ENCODE data around the gene DIO1.

- TF ChIP-seq CTCF (IDR thresholded peaks at IDR 0.05): no peak
- no peak for TF ChIP-seq POLR2AphosphoS5 (IDR thresholded peaks at IDR 0.05)
- TF ChIP-seq POLR2A (IDR thresholded peaks at IDR 0.05): no peak
- no peak for TF ChIP-seq EP300 (IDR thresholded peaks at IDR 0.05)
These were observed 55.3 kb downstream of the DIO1 start for GRCh38 chr1:53949023-53949990.

All from suprapubic skin (tissue), 4 donors.